ENCODE results near the gene ANO1.

The ANO1 gene

GRCh38 chr11:70116386-70117065, 38.4 kb downstream of the ANO1 start:
- H3K9me3 ChIP-seq (ENCODE audit: control insufficient read depth, insufficient read depth, low read length): no peaks in the 10 kb centered on the region
- no peak overlapping the region for H3K4me3 ChIP-seq (ENCODE audit: low read length)
- no peaks in the 10 kb centered on the region for H3K4me1 ChIP-seq (ENCODE audit: control insufficient read depth, insufficient read depth, low read length)
- no peaks in the 10 kb centered on the region for H3K27me3 ChIP-seq (ENCODE audit: control insufficient read depth, insufficient read depth, low read length)
- DNase-seq (ENCODE audit: low read depth, low spot score): no peak
- no CpG with 5 or more reads among the region's 19 CpGs for WGBS (ENCODE audit: insufficient coverage, insufficient read length)
- H3K27ac ChIP-seq (ENCODE audit: low read length): no peak overlapping the region
- H3K36me3 ChIP-seq (ENCODE audit: control insufficient read depth, insufficient read depth, low read length): no peaks in the 10 kb centered on the region

- no peaks in the 10 kb centered on the region for H3K4me1 ChIP-seq (ENCODE audit: control insufficient read depth, insufficient read depth, low read length)
- WGBS (ENCODE audit: insufficient coverage, insufficient read length): no CpG with 5 or more reads among the region's 7 CpGs
- no peaks in the 10 kb centered on the region for H3K27me3 ChIP-seq (ENCODE audit: control insufficient read depth, insufficient read depth, low read length)
- no peaks in the 10 kb centered on the region for H3K36me3 ChIP-seq (ENCODE audit: control insufficient read depth, insufficient read depth, low read length)
- DNase-seq (ENCODE audit: low read depth, low spot score): no peak
- no peaks in the 10 kb centered on the region for H3K9me3 ChIP-seq (ENCODE audit: control insufficient read depth, insufficient read depth, low read length)
- H3K4me3 ChIP-seq (ENCODE audit: low read length): no peak overlapping the region
- no peak overlapping the region for H3K27ac ChIP-seq (ENCODE audit: low read length)
These were observed 39.5 kb downstream of the ANO1 start for GRCh38 chr11:70117567-70118145.

GRCh38 chr11:70118642-70119041, 40.5 kb downstream of the ANO1 start:
- DNase-seq (ENCODE audit: low read depth, low spot score): no peak
- no peaks in the 10 kb centered on the region for H3K9me3 ChIP-seq (ENCODE audit: control insufficient read depth, insufficient read depth, low read length)
- H3K27me3 ChIP-seq (ENCODE audit: control insufficient read depth, insufficient read depth, low read length): no peaks in the 10 kb centered on the region
- H3K4me3 ChIP-seq (ENCODE audit: low read length): no peak overlapping the region
- H3K36me3 ChIP-seq (ENCODE audit: control insufficient read depth, insufficient read depth, low read length): no peaks in the 10 kb centered on the region
- H3K27ac ChIP-seq (ENCODE audit: low read length): no peak overlapping the region
- H3K4me1 ChIP-seq (ENCODE audit: control insufficient read depth, insufficient read depth, low read length): peaks cover 2% of the 10 kb centered on the region; the same call in 1 of the 2 replicates
- 100% methylated on average over 1 of the region's 1 CpG for WGBS (ENCODE audit: insufficient coverage, insufficient read length)

- Histone ChIP-seq H3K4me3 (ENCODE audit: low read length) (no peak overlapping the region), H3K36me3 (ENCODE audit: control insufficient read depth, insufficient read depth, low read length) (no peaks in the 10 kb centered on the region), H3K4me1 (ENCODE audit: control insufficient read depth, insufficient read depth, low read length) (peaks cover 2% of the 10 kb centered on the region; the same call in 1 of the 2 replicates), H3K27me3 (ENCODE audit: control insufficient read depth, insufficient read depth, low read length) (no peaks in the 10 kb centered on the region), H3K27ac (ENCODE audit: low read length) (no peak overlapping the region), H3K9me3 (ENCODE audit: control insufficient read depth, insufficient read depth, low read length) (no peaks in the 10 kb centered on the region)
- 100% methylated on average over 2 of the region's 2 CpGs for WGBS (ENCODE audit: insufficient coverage, insufficient read length)
- DNase-seq (ENCODE audit: low read depth, low spot score): no peak
These were observed 41.4 kb downstream of the ANO1 start for GRCh38 chr11:70119502-70119901.

- Histone ChIP-seq H3K4me1 (ENCODE audit: control insufficient read depth, insufficient read depth, low read length) (peaks cover 2% of the 10 kb centered on the region; the same call in 1 of the 2 replicates), H3K4me3 (ENCODE audit: low read length) (no peak overlapping the region), H3K36me3 (ENCODE audit: control insufficient read depth, insufficient read depth, low read length) (no peaks in the 10 kb centered on the region), H3K27me3 (ENCODE audit: control insufficient read depth, insufficient read depth, low read length) (no peaks in the 10 kb centered on the region), H3K9me3 (ENCODE audit: control insufficient read depth, insufficient read depth, low read length) (no peaks in the 10 kb centered on the region), H3K27ac (ENCODE audit: low read length) (no peak overlapping the region)
- no CpG with 5 or more reads among the region's 11 CpGs for WGBS (ENCODE audit: insufficient coverage, insufficient read length)
- no peak for DNase-seq (ENCODE audit: low read depth, low spot score)
These were observed 42.6 kb downstream of the ANO1 start for GRCh38 chr11:70120674-70121073.

- no peaks in the 10 kb centered on the region for H3K36me3 ChIP-seq (ENCODE audit: control insufficient read depth, insufficient read depth, low read length)
- H3K27ac ChIP-seq (ENCODE audit: low read length): no peak overlapping the region
- no peaks in the 10 kb centered on the region for H3K27me3 ChIP-seq (ENCODE audit: control insufficient read depth, insufficient read depth, low read length)
- H3K9me3 ChIP-seq (ENCODE audit: control insufficient read depth, insufficient read depth, low read length): no peaks in the 10 kb centered on the region
- no peak overlapping the region for H3K4me3 ChIP-seq (ENCODE audit: low read length)
- H3K4me1 ChIP-seq (ENCODE audit: control insufficient read depth, insufficient read depth, low read length): peaks cover 2% of the 10 kb centered on the region; the same call in 1 of the 2 replicates
- no CpG with 5 or more reads among the region's 14 CpGs for WGBS (ENCODE audit: insufficient coverage, insufficient read length)
- DNase-seq (ENCODE audit: low read depth, low spot score): no peak
These were observed 44.5 kb downstream of the ANO1 start for GRCh38 chr11:70122490-70123198.

- Histone ChIP-seq H3K27me3 (ENCODE audit: control insufficient read depth, insufficient read depth, low read length) (no peaks in the 10 kb centered on the region), H3K4me3 (ENCODE audit: low read length) (no peak overlapping the region), H3K4me1 (ENCODE audit: control insufficient read depth, insufficient read depth, low read length) (peaks cover 7% of the 10 kb centered on the region), H3K9me3 (ENCODE audit: control insufficient read depth, insufficient read depth, low read length) (no peaks in the 10 kb centered on the region), H3K36me3 (ENCODE audit: control insufficient read depth, insufficient read depth, low read length) (no peaks in the 10 kb centered on the region), H3K27ac (ENCODE audit: low read length) (no peak overlapping the region)
- no peak for DNase-seq (ENCODE audit: low read depth, low spot score)
- no CpG with 5 or more reads among the region's 4 CpGs for WGBS (ENCODE audit: insufficient coverage, insufficient read length)
These were observed 45.6 kb downstream of the ANO1 start for GRCh38 chr11:70123711-70124110.

- no peaks in the 10 kb centered on the region for H3K9me3 ChIP-seq (ENCODE audit: control insufficient read depth, insufficient read depth, low read length)
- no CpG with 5 or more reads among the region's 21 CpGs for WGBS (ENCODE audit: insufficient coverage, insufficient read length)
- no peaks in the 10 kb centered on the region for H3K27me3 ChIP-seq (ENCODE audit: control insufficient read depth, insufficient read depth, low read length)
- H3K4me1 ChIP-seq (ENCODE audit: control insufficient read depth, insufficient read depth, low read length): peaks cover 9% of the 10 kb centered on the region
- H3K4me3 ChIP-seq (ENCODE audit: low read length): no peak overlapping the region
- H3K36me3 ChIP-seq (ENCODE audit: control insufficient read depth, insufficient read depth, low read length): no peaks in the 10 kb centered on the region
- no peak for DNase-seq (ENCODE audit: low read depth, low spot score)
- H3K27ac ChIP-seq (ENCODE audit: low read length): no peak overlapping the region
These were observed 46.3 kb downstream of the ANO1 start for GRCh38 chr11:70124321-70125000.

- DNase-seq (ENCODE audit: low read depth, low spot score): no peak
- Histone ChIP-seq H3K27ac (ENCODE audit: low read length) (no peak overlapping the region), H3K4me1 (ENCODE audit: control insufficient read depth, insufficient read depth, low read length) (peaks cover 9% of the 10 kb centered on the region), H3K27me3 (ENCODE audit: control insufficient read depth, insufficient read depth, low read length) (no peaks in the 10 kb centered on the region), H3K4me3 (ENCODE audit: low read length) (no peak overlapping the region), H3K9me3 (ENCODE audit: control insufficient read depth, insufficient read depth, low read length) (no peaks in the 10 kb centered on the region), H3K36me3 (ENCODE audit: control insufficient read depth, insufficient read depth, low read length) (no peaks in the 10 kb centered on the region)
- no CpG with 5 or more reads among the region's 17 CpGs for WGBS (ENCODE audit: insufficient coverage, insufficient read length)
These were observed 48.4 kb downstream of the ANO1 start for GRCh38 chr11:70126494-70126893.

GRCh38 chr11:70127653-70128434, 49.7 kb downstream of the ANO1 start:
- no peak for DNase-seq (ENCODE audit: low read depth, low spot score)
- no peak overlapping the region for H3K27ac ChIP-seq (ENCODE audit: low read length)
- peaks cover 9% of the 10 kb centered on the region for H3K4me1 ChIP-seq (ENCODE audit: control insufficient read depth, insufficient read depth, low read length)
- H3K4me3 ChIP-seq (ENCODE audit: low read length): no peak overlapping the region
- H3K36me3 ChIP-seq (ENCODE audit: control insufficient read depth, insufficient read depth, low read length): no peaks in the 10 kb centered on the region
- no peaks in the 10 kb centered on the region for H3K27me3 ChIP-seq (ENCODE audit: control insufficient read depth, insufficient read depth, low read length)
- no CpG with 5 or more reads among the region's 6 CpGs for WGBS (ENCODE audit: insufficient coverage, insufficient read length)
- H3K9me3 ChIP-seq (ENCODE audit: control insufficient read depth, insufficient read depth, low read length): no peaks in the 10 kb centered on the region
